ENCODE measurements around the gene PRKAR2A. TPM values are rescaled to one million over a fixed set of nuclear protein-coding genes. Genes with fewer than 3 reads are reported as not detected.

The PRKAR2A gene
- polyA plus RNA-seq (ENCODE audit: insufficient read length in 3 of 3): 10 to 100 TPM; 43.9 to 53.6 (median 50.5) TPM

- DNase-seq (ENCODE audit: low read depth in 3 of 3, low spot score in 2 of 3): peak; percentile 77 to 81 (median 80)
Measured at GRCh38 chr3:48847504-48848423, at the start of gene PRKAR2A. Gene PRKAR2A (minus strand): TSS chr3:48847874. CDS start chr3:48847596, 278 bp downstream.

- no peak for DNase-seq (ENCODE audit: low read depth in 3 of 3, low spot score in 2 of 3)
Measured at GRCh38 chr3:48896936-48897335, 49.3 kb upstream of the PRKAR2A start.

- DNase-seq (ENCODE audit: low read depth in 3 of 3, low spot score in 2 of 3): no peak
Measured at GRCh38 chr3:48894516-48894915, 46.8 kb upstream of the PRKAR2A start.

- no peak for DNase-seq (ENCODE audit: low read depth in 3 of 3, low spot score in 2 of 3)
Measured at GRCh38 chr3:48891606-48892005, 43.9 kb upstream of the PRKAR2A start.

GRCh38 chr3:48885753-48886152 is 38.1 kb upstream of the PRKAR2A start:
- no peak for DNase-seq (ENCODE audit: low read depth in 3 of 3, low spot score in 2 of 3)

- DNase-seq (ENCODE audit: low read depth in 3 of 3, low spot score in 2 of 3): no peak
Measured at GRCh38 chr3:48881652-48882114, 34.0 kb upstream of the PRKAR2A start.

GRCh38 chr3:48881006-48881405 is 33.3 kb upstream of the PRKAR2A start:
- DNase-seq (ENCODE audit: low read depth in 3 of 3, low spot score in 2 of 3): no peak

GRCh38 chr3:48879994-48880377 is 32.3 kb upstream of the PRKAR2A start:
- DNase-seq (ENCODE audit: low read depth in 3 of 3, low spot score in 2 of 3): no peak

- DNase-seq (ENCODE audit: low read depth in 3 of 3, low spot score in 2 of 3): no peak
Measured at GRCh38 chr3:48879307-48879993, 31.8 kb upstream of the PRKAR2A start.

- DNase-seq (ENCODE audit: low read depth in 3 of 3, low spot score in 2 of 3): no peak
Measured at GRCh38 chr3:48877671-48878070, 30.0 kb upstream of the PRKAR2A start.

- no peak for DNase-seq (ENCODE audit: low read depth in 3 of 3, low spot score in 2 of 3)
Measured at GRCh38 chr3:48863122-48863521, 15.4 kb upstream of the PRKAR2A start.

- DNase-seq (ENCODE audit: low read depth in 3 of 3, low spot score in 2 of 3): no peak
Measured at GRCh38 chr3:48859206-48859605, 11.5 kb upstream of the PRKAR2A start.

- no peak for DNase-seq (ENCODE audit: low read depth in 3 of 3, low spot score in 2 of 3)
Measured at GRCh38 chr3:48858709-48859108, 11.0 kb upstream of the PRKAR2A start.

- no peak for DNase-seq (ENCODE audit: low read depth in 3 of 3, low spot score in 2 of 3)
Measured at GRCh38 chr3:48857641-48858040, 10.0 kb upstream of the PRKAR2A start.

GRCh38 chr3:48856469-48856868 is 8.8 kb upstream of the PRKAR2A start:
- no peak for DNase-seq (ENCODE audit: low read depth in 3 of 3, low spot score in 2 of 3)

- DNase-seq (ENCODE audit: low read depth in 3 of 3, low spot score in 2 of 3): no peak
Measured at GRCh38 chr3:48855681-48856447, 8.2 kb upstream of the PRKAR2A start.

GRCh38 chr3:48852151-48852550 is 4.5 kb upstream of the PRKAR2A start:
- no peak for DNase-seq (ENCODE audit: low read depth in 3 of 3, low spot score in 2 of 3)

GRCh38 chr3:48851407-48851806 is 3.7 kb upstream of the PRKAR2A start:
- DNase-seq (ENCODE audit: low read depth in 3 of 3, low spot score in 2 of 3): no peak

GRCh38 chr3:48848816-48849515 is 1.3 kb upstream of the PRKAR2A start:
- no peak for DNase-seq (ENCODE audit: low read depth in 3 of 3, low spot score in 2 of 3)

- DNase-seq (ENCODE audit: low read depth in 3 of 3, low spot score in 2 of 3): peak in 2 of 3 donors; percentile 29 to 43
Measured at GRCh38 chr3:48847053-48847503, 596 bp downstream of the PRKAR2A start.
